ENCODE measurements around the gene FMNL3.

DNA sequence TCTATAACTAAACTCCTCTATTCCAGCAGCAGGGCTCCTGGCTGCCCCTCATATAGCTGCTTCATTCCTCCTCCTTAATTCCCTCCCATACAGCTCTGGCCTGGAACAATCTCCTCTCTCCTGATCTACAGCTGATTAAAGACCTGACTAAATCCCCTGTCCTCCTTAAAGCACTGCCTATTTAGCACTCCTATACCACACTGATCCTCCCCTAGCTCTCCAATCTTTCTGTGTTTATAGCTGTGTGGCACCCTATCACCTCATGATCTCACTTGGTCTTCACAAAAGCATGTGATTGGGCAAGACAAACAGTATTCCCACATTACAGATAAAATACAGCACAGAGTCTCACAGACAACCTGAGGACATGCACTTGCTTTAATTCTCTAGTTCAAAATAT lies 17.4 kb downstream of the FMNL3 start:
- TF ChIP-seq CTCF (IDR thresholded peaks at IDR 0.05) (no peak), EZH2 (IDR thresholded peaks at IDR 0.05) (no peak)

All from neural progenitor cell (in vitro differentiated cells).